Pancreas (tissue), 10 donors: ENCODE data around the gene SETD4. TPM values are rescaled to one million over a fixed set of nuclear protein-coding genes. Genes with fewer than 3 reads are reported as not detected.
A peak's percentile ranks its signal among the peaks of the same experiment; 100 is the strongest.

Source experiments
- ATAC-seq, 4 donors: fragments of 200-7000 bp; cut with Tn5 transposase; one replicate each; pipeline versions ENCODE4 v1.8.0 to v1.9.1; 2020; ENCODE audit warnings: mild to moderate bottlenecking in 4 of 4, moderate library complexity in 4 of 4
- DNase-seq, 6 donors: peaks; one replicate each; pipeline ENCODE4 v3.0.0-alpha.2; 2020
- FAIRE-seq: peaks from 2 replicates; lab custom pipeline; 2012; peaks lifted over from hg19 to GRCh38; lab: Jason Lieb, UNC
- H3K27ac ChIP-seq, 4 donors: fragments of 200-600 bp; sonication (generic); 1 replicate in 3 of 4; 2 replicates in 1 of 4; pipeline versions ENCODE4 v1.5.0 to v1.8.0; 2020
- H3K27me3 ChIP-seq, 4 donors: fragments of 200-600 bp; one replicate each; pipeline ENCODE4 v1.8.0; 2021
- H3K36me3 ChIP-seq, 3 donors: fragments of 200-600 bp; sonication (generic) in 1 of 3; one replicate each; pipeline versions ENCODE4 v1.5.0 to v1.8.0; 2020 to 2021
- H3K4me1 ChIP-seq, 3 donors: fragments of 200-600 bp; one replicate each; pipeline ENCODE4 v1.8.0; 2021
- H3K4me3 ChIP-seq, 4 donors: fragments of 200-600 bp; sonication (generic) in 2 of 4; one replicate each; pipeline versions ENCODE4 v1.5.0 to v1.8.0; 2020 to 2021
- H3K9me3 ChIP-seq, 4 donors: fragments of 200-600 bp; one replicate each; pipeline ENCODE4 v1.8.0; 2021
- CTCF ChIP-seq, 4 donors: fragments of 200-600 bp; sonication (generic) in 3 of 4; IDR thresholded peaks; one replicate each; pipeline versions ENCODE4 v1.5.0 to v1.8.0; 2021; ENCODE audit warnings: antibody characterized with exemption in 4 of 4
- WGBS, 2 donors: extraction: QIAGEN DNeasy Blood & Tissue Kit; methylation state at CpG; one replicate each; pipeline ENCODE4 v1.1.7; 2013; 5-methylcytosine and 5-hydroxymethylcytosine counted together
- intact Hi-C, 3 donors: fragments of 100-400 bp; cut with DNase I; formaldehyde crosslinking; loops; one replicate each; pipeline versions ENCODE4 v1.11.1 to v1.14.2; 2022
- polyA plus RNA-seq, 2 donors: library from polyadenylated mRNA; stranded (reverse); fragments of 200-250 nt; gene quantifications; one replicate each; pipeline ENCODE4 v1.2.3, GENCODE V29; 2013
- total RNA-seq, 6 donors: library from RNA; stranded (reverse); fragmentation: NEBNext Ultra II Directional in 4 of 6; extraction: Animal tissue kit (Norgen Biotek cat#: 25700) in 4 of 6; gene quantifications; one replicate each; pipeline versions ENCODE4 v1.2.1 to v1.2.4, GENCODE V29; 2021 to 2023
- donor health status: healthy with polysubstance abuse.
- donor health status: DM: no; HTN: no; CAD: no; lungs with moderate emphysema.
- donor health status: DM: no; HTN: no; CAD: no.
- donor health status: control.
- donor health status: control.
- donor health status: Bipolar disorder and iron deficiency.
- donor health status: DM: yes; HTN: yes; CAD: no.
- donor health status: DM: no; HTN: no; CAD: no.
- donor health status: DM: no; HTN: no; CAD: no.
- donor health status: DM: yes; HTN: yes; CAD: no.

SETD4 gene, protein sequence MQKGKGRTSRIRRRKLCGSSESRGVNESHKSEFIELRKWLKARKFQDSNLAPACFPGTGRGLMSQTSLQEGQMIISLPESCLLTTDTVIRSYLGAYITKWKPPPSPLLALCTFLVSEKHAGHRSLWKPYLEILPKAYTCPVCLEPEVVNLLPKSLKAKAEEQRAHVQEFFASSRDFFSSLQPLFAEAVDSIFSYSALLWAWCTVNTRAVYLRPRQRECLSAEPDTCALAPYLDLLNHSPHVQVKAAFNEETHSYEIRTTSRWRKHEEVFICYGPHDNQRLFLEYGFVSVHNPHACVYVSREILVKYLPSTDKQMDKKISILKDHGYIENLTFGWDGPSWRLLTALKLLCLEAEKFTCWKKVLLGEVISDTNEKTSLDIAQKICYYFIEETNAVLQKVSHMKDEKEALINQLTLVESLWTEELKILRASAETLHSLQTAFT
- 10 to 100 TPM in 1 of 6 donors, 1 to 10 TPM in 5; 5.7 to 16.8 (median 8.2) TPM for total RNA-seq
- polyA plus RNA-seq = 10 to 100 TPM in 1 of 2 donors, 1 to 10 TPM in 1; 8.9 to 12.4 TPM

DNA sequence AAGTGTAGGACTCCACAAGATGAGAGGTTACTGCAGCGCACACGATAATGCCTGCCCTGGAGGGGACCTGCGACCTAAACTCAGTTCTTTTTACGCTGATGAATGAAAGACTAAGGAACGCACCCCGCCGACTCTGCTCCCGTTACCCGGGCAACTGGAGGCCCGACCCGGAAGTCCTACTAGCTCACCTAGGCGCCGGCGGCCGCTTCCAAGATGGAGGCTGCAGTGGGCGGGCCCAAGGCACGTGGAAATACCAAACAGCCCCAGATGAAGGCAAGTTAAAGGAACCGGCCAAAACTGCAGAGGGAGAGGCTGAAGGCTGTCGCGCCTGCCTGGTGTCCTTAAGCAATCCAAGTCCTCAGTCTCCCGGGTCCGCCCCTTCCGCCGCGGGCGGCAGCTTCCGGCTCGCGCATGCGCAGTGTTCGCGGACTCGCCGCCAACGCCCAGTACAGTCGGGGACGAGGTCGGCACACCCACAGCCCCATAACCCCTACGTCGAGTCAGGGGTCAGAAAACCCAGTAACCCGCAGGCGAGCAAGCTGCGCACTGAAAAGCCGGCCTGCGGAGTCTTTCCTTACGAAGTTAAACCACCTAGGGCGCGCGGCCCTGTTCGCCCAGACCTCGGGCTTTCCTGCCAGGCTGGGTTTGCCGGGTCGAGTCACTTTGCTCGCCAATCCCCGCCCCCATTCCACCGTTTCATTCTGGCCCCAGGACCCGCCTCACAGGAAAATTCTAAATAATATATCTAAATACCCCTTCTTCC is at the start of gene SETD4:
TSS of gene SETD4 (minus strand) at position 368 of the 763 bp plus-strand sequence. CDS start 1,638 bp downstream, outside the sequence.
- Histone ChIP-seq H3K27me3 (no peaks in the 10 kb centered on the region), H3K27ac (peak within 1 kb of the TSS; percentile 74 to 94 (median 87)), H3K4me1 (peaks cover 8 to 10% (median 9%) of the 10 kb centered on the region in 3 donors), H3K36me3 (peaks cover 7 to 19% (median 8%) of the 10 kb centered on the region in 3 donors), H3K4me3 (peak within 1 kb of the TSS; percentile 70 to 91 (median 82)), H3K9me3 (no peaks in the 10 kb centered on the region)
- no peak for FAIRE-seq
- WGBS, 2 donors = 0% methylated on average over 57 of the region's 57 CpGs
- intact Hi-C loops = no loop called here
- peak; percentile 86 to 99 (median 92) for DNase-seq
- TF ChIP-seq CTCF (IDR thresholded peaks at IDR 0.05) = no peak
- ATAC-seq = peak; percentile 95 to 98 (median 97)

DNA sequence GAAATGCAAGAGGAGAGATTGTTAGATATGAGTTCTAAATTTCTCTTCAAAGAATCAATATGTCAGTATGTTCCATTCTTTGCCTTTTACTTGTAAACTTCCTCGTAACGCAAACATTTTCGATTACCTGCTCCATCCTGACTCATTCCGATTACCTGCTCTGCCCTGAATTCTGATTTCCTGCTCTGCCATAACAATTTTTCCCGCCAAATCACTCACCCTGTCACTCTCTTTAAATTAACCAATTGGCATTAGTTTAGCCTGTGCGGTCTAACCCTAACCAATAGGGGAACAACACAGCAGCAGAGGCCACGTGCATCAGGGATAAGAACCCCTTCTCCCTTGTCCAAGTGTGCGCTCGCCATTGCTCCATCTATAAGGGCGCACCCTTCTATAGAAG is 49.5 kb upstream of the SETD4 start:
- Histone ChIP-seq H3K9me3 (no peaks in the 10 kb centered on the region), H3K4me1 (no peaks in the 10 kb centered on the region), H3K36me3 (no peaks in the 10 kb centered on the region), H3K4me3 (no peak overlapping the region), H3K27ac (no peak overlapping the region), H3K27me3 (no peaks in the 10 kb centered on the region)
- no peak for DNase-seq
- no peak for FAIRE-seq
- WGBS, 2 donors = 86 to 87% methylated on average over 10 of the region's 10 CpGs
- intact Hi-C loops = loop anchor here in 1 of 3 donors (10.0 kb wide), 1 partner anchor 65 kb away; no protein-coding TSS in a partner anchor
- no peak for ATAC-seq
- no peak for TF ChIP-seq CTCF (IDR thresholded peaks at IDR 0.05)

DNA sequence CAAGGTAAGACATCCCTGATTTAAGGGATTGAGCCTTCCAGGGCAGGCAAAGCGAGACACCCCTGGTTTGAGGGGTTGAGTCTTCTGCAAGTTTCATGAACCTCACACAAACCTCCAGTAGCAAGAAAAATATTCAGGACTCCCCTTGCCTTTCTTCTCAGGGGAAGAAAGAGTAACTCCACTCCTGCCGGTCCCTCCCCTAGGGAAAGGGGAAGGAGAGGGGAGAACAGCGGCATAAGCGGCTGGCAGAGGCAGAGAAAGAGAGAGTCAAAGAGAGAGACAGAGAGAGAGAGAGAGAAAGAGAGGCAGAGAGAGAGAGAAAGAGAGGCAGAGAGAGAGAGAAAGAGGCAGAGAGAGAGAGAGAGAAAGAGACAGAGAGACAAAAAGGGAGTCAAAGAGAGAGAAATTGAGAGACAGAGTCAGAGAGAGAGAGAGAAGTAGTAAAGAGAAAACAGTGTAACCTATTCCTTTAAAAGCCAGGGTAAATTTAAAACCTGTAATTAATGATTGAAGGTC is 45.1 kb upstream of the SETD4 start:
- intact Hi-C loops = no loop called here
- no peak for FAIRE-seq
- no peak for ATAC-seq
- no peak for TF ChIP-seq CTCF (IDR thresholded peaks at IDR 0.05)
- WGBS, 2 donors = 81 to 85% methylated on average over 4 of the region's 4 CpGs
- H3K9me3 ChIP-seq = no peaks in the 10 kb centered on the region
- no peak overlapping the region for H3K4me3 ChIP-seq
- H3K36me3 ChIP-seq = no peaks in the 10 kb centered on the region
- H3K4me1 ChIP-seq = no peaks in the 10 kb centered on the region
- DNase-seq = no peak
- no peak overlapping the region for H3K27ac ChIP-seq
- no peaks in the 10 kb centered on the region for H3K27me3 ChIP-seq

DNA sequence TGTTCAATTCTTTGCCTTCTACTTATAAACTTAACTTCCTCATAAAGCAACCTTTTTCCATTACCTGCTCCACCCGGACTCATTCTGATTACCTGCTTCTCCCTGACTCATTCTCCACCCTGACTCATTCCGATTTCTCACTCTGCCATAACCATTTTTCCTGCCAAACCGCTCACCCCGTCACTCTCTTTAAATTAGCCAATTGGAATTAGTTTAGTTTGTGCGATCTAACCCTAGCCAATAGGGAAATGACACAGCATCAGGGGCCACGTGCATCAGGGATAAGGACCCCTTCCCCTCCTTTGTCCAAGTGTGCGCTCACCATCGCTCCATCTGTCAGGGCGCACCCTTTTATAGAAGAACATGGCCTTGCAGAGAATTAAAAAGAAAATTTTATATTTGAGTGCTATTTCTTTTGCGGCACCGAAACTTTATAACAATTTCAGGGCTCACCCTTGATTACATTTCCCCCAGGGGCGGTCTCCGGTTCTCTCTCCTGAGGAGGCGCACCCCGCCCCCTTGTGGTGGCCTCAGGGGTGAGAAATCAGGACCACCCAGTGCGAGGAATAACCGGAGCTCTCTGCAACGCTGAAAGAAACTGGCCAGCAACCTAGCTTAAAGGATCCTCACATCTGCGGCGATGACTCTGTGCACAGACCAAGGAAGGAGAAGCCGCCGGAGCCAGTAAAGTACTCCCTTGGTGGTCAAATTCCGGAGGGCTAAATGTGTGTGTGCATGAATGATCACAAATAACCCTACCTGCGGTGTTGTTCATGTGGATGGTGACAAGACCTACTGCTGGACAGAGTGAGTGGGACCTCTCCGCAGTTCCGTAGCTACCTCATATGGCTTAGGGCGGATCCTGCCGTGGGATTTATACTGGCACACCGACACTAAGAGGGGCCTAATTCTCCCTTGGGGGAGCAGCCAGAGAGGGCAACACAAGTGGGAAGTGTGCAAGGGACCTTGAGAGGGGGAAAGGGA is 44.3 kb upstream of the SETD4 start:
- Histone ChIP-seq H3K4me1 (no peaks in the 10 kb centered on the region), H3K9me3 (no peaks in the 10 kb centered on the region), H3K27me3 (no peaks in the 10 kb centered on the region), H3K36me3 (no peaks in the 10 kb centered on the region), H3K27ac (no peak overlapping the region), H3K4me3 (no peak overlapping the region)
- FAIRE-seq (no peak), ATAC-seq (peak in 3 of 4 donors; percentile 62 to 85 (median 64)), DNase-seq (peak in 4 of 6 donors; percentile 26 to 65 (median 37))
- 27 to 32% methylated on average over 29 of the region's 29 CpGs for WGBS, 2 donors
- intact Hi-C loops = no loop called here
- TF ChIP-seq CTCF (IDR thresholded peaks at IDR 0.05) = peak in 2 of 4 donors; percentile 30
